ENCODE data around the gene SLCO3A1.

SLCO3A1 gene

GRCh38 chr15:92109191-92109873 lies 255.8 kb downstream of the SLCO3A1 start:
- peaks cover 61% of the 10 kb centered on the region for H3K27me3 ChIP-seq (ENCODE audit: low read depth, low read length)

DNA sequence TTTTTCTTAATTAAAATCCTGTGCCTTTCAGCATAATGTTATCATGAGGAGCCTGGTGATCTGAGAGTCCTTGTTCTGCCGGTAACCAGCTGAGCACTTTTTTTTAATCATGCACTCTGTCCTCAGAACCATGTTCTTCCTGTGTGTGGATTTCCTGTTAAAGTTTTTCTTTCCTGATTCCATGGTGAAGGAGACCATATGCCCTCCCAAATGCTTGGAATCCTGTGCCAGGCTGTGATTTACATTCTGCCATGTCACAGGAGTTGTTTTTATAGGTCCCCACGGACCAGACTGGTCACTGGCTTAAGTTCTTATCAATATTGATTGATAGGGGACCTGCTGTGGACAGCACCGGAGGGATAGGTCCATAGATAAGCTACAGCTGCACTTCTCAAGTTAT lies 257.8 kb downstream of the SLCO3A1 start:
- Histone ChIP-seq H3K27ac (ENCODE audit: low read length) (no peak overlapping the region), H4K20me1 (ENCODE audit: insufficient read depth, low read length) (no peaks in the 10 kb centered on the region), H3K36me3 (replicated peaks; ENCODE audit: low read depth, low read length) (no peaks in the 10 kb centered on the region), H3K4me1 (ENCODE audit: low read length) (no peaks in the 10 kb centered on the region), H3K9ac (ENCODE audit: low read length) (no peak overlapping the region), H3K79me2 (ENCODE audit: low read length) (no peaks in the 10 kb centered on the region), H3K4me3 (ENCODE audit: low read length) (no peak overlapping the region), H3K27me3 (ENCODE audit: low read depth, low read length) (peaks cover 56% of the 10 kb centered on the region), H3K4me2 (ENCODE audit: low read length) (no peak overlapping the region), H3K9me3 (ENCODE audit: insufficient read depth, low read length) (no peaks in the 10 kb centered on the region), H2AFZ (ENCODE audit: low read depth, low read length) (no peak overlapping the region)
- no peak for TF ChIP-seq EZH2phosphoT487 (IDR thresholded peaks at IDR 0.05; ENCODE audit: low read depth)
- TF ChIP-seq, protein P1, sequence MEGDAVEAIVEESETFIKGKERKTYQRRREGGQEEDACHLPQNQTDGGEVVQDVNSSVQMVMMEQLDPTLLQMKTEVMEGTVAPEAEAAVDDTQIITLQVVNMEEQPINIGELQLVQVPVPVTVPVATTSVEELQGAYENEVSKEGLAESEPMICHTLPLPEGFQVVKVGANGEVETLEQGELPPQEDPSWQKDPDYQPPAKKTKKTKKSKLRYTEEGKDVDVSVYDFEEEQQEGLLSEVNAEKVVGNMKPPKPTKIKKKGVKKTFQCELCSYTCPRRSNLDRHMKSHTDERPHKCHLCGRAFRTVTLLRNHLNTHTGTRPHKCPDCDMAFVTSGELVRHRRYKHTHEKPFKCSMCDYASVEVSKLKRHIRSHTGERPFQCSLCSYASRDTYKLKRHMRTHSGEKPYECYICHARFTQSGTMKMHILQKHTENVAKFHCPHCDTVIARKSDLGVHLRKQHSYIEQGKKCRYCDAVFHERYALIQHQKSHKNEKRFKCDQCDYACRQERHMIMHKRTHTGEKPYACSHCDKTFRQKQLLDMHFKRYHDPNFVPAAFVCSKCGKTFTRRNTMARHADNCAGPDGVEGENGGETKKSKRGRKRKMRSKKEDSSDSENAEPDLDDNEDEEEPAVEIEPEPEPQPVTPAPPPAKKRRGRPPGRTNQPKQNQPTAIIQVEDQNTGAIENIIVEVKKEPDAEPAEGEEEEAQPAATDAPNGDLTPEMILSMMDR (IDR thresholded peaks at IDR 0.05; ENCODE audit: low read depth, low read length) = no peak

More at GRCh38 chr15:92109191-92109873, 255.8 kb downstream of the SLCO3A1 start:
- TF ChIP-seq, protein P1 (IDR thresholded peaks at IDR 0.05; ENCODE audit: low read depth, low read length) = no peak
- TF ChIP-seq EZH2phosphoT487 (IDR thresholded peaks at IDR 0.05; ENCODE audit: low read depth) = no peak
- no peaks in the 10 kb centered on the region for H3K79me2 ChIP-seq (ENCODE audit: low read length)
- H3K9ac ChIP-seq (ENCODE audit: low read length) = no peak overlapping the region
- no peak overlapping the region for H3K4me2 ChIP-seq (ENCODE audit: low read length)
- H2AFZ ChIP-seq (ENCODE audit: low read depth, low read length) = no peak overlapping the region
- no peaks in the 10 kb centered on the region for H3K4me1 ChIP-seq (ENCODE audit: low read length)
- no peak overlapping the region for H3K27ac ChIP-seq (ENCODE audit: low read length)
- H3K4me3 ChIP-seq (ENCODE audit: low read length) = no peak overlapping the region
- no peaks in the 10 kb centered on the region for H3K9me3 ChIP-seq (ENCODE audit: insufficient read depth, low read length)
- no peaks in the 10 kb centered on the region for H4K20me1 ChIP-seq (ENCODE audit: insufficient read depth, low read length)
- H3K36me3 ChIP-seq (replicated peaks; ENCODE audit: low read depth, low read length) = no peaks in the 10 kb centered on the region

GRCh38 chr15:92111751-92112150 lies 258.2 kb downstream of the SLCO3A1 start:
- no peaks in the 10 kb centered on the region for H3K79me2 ChIP-seq (ENCODE audit: low read length)
- no peak overlapping the region for H3K9ac ChIP-seq (ENCODE audit: low read length)
- no peak overlapping the region for H3K4me2 ChIP-seq (ENCODE audit: low read length)
- H3K4me1 ChIP-seq (ENCODE audit: low read length) = peaks cover 3% of the 10 kb centered on the region; the same call in 1 of the 2 replicates
- no peaks in the 10 kb centered on the region for H3K9me3 ChIP-seq (ENCODE audit: insufficient read depth, low read length)
- H3K27ac ChIP-seq (ENCODE audit: low read length) = no peak overlapping the region
- peaks cover 51% of the 10 kb centered on the region for H3K27me3 ChIP-seq (ENCODE audit: low read depth, low read length)
- H3K4me3 ChIP-seq (ENCODE audit: low read length) = no peak overlapping the region
- TF ChIP-seq, protein P1 (IDR thresholded peaks at IDR 0.05; ENCODE audit: low read depth, low read length) = no peak
- TF ChIP-seq EZH2phosphoT487 (IDR thresholded peaks at IDR 0.05; ENCODE audit: low read depth) = no peak
- H4K20me1 ChIP-seq (ENCODE audit: insufficient read depth, low read length) = no peaks in the 10 kb centered on the region
- no peaks in the 10 kb centered on the region for H3K36me3 ChIP-seq (replicated peaks; ENCODE audit: low read depth, low read length)
- H2AFZ ChIP-seq (ENCODE audit: low read depth, low read length) = no peak overlapping the region

GRCh38 chr15:92112180-92112579 lies 258.7 kb downstream of the SLCO3A1 start:
- Histone ChIP-seq H3K4me3 (ENCODE audit: low read length) (no peak overlapping the region), H3K36me3 (replicated peaks; ENCODE audit: low read depth, low read length) (no peaks in the 10 kb centered on the region), H3K9ac (ENCODE audit: low read length) (no peak overlapping the region), H3K79me2 (ENCODE audit: low read length) (no peaks in the 10 kb centered on the region), H2AFZ (ENCODE audit: low read depth, low read length) (no peak overlapping the region), H3K27ac (ENCODE audit: low read length) (no peak overlapping the region), H3K9me3 (ENCODE audit: insufficient read depth, low read length) (no peaks in the 10 kb centered on the region), H4K20me1 (ENCODE audit: insufficient read depth, low read length) (no peaks in the 10 kb centered on the region), H3K4me1 (ENCODE audit: low read length) (peaks cover 6% of the 10 kb centered on the region; the same call in 1 of the 2 replicates), H3K4me2 (ENCODE audit: low read length) (no peak overlapping the region), H3K27me3 (ENCODE audit: low read depth, low read length) (peaks cover 47% of the 10 kb centered on the region)
- no peak for TF ChIP-seq EZH2phosphoT487 (IDR thresholded peaks at IDR 0.05; ENCODE audit: low read depth)
- TF ChIP-seq, protein P1 (IDR thresholded peaks at IDR 0.05; ENCODE audit: low read depth, low read length) = no peak
